ENCODE measurements around the gene OR51B5. TPM values are rescaled to one million over a fixed set of nuclear protein-coding genes. Genes with fewer than 3 reads are reported as not detected.
"Not testable (repeated sequence)": the region's sequence is repeated elsewhere in the genome, so short reads cannot be mapped to it uniquely, and the experiment has no call there.

Gene OR51B5
- total and polyA plus RNA-seq, 10 of the 15 experiments (the other 5 are each of a cell fraction or from before 2014, with no cell fraction given), result 0.04 to 2.1 (median 0.17) TPM; not detected in 6

DNA sequence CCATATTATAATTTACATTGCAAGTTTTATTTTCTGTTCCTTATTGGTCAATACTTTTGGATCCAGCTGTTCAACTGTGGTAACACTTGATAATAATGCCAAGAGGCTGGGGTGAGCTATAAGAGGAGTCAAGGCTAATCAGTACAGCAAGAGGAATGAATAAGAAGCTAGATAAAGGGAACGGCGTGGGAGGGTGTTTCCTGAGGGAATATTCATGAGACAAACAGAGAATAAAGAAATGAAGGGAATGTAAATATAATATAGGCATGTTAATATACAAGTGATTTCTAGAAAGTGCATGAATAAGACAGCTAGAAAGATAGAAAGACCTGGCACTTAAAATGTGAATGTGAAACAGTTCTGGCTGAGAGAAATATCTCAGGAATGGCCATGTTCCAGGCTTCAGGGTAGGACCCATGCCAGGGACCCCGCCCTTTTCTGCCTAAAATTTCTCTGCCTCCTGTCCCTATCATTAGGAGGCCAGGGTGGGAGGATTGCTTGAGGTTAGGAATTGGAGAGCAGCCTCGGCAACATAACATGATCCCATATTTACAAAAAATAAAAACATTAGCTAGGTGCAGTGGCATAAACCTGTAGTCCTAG is 45.5 kb downstream of the OR51B5 start (continued):
- TF ChIP-seq, protein P1, sequence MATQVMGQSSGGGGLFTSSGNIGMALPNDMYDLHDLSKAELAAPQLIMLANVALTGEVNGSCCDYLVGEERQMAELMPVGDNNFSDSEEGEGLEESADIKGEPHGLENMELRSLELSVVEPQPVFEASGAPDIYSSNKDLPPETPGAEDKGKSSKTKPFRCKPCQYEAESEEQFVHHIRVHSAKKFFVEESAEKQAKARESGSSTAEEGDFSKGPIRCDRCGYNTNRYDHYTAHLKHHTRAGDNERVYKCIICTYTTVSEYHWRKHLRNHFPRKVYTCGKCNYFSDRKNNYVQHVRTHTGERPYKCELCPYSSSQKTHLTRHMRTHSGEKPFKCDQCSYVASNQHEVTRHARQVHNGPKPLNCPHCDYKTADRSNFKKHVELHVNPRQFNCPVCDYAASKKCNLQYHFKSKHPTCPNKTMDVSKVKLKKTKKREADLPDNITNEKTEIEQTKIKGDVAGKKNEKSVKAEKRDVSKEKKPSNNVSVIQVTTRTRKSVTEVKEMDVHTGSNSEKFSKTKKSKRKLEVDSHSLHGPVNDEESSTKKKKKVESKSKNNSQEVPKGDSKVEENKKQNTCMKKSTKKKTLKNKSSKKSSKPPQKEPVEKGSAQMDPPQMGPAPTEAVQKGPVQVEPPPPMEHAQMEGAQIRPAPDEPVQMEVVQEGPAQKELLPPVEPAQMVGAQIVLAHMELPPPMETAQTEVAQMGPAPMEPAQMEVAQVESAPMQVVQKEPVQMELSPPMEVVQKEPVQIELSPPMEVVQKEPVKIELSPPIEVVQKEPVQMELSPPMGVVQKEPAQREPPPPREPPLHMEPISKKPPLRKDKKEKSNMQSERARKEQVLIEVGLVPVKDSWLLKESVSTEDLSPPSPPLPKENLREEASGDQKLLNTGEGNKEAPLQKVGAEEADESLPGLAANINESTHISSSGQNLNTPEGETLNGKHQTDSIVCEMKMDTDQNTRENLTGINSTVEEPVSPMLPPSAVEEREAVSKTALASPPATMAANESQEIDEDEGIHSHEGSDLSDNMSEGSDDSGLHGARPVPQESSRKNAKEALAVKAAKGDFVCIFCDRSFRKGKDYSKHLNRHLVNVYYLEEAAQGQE (IDR thresholded peaks at IDR 0.05; ENCODE audit: low read depth, low read length), result no peak
- TF ChIP-seq CHD2 (IDR thresholded peaks at IDR 0.05; ENCODE audit: borderline replicate concordance, low read depth, low read length) (no peak), ZNF622 (IDR thresholded peaks at IDR 0.05) (no peak), NR2F1 (conservative IDR thresholded peaks at IDR 0.05) (no peak), SIN3A (IDR thresholded peaks at IDR 0.05; ENCODE audit: low read depth, low read length) (no peak)
- TF ChIP-seq, protein P2, sequence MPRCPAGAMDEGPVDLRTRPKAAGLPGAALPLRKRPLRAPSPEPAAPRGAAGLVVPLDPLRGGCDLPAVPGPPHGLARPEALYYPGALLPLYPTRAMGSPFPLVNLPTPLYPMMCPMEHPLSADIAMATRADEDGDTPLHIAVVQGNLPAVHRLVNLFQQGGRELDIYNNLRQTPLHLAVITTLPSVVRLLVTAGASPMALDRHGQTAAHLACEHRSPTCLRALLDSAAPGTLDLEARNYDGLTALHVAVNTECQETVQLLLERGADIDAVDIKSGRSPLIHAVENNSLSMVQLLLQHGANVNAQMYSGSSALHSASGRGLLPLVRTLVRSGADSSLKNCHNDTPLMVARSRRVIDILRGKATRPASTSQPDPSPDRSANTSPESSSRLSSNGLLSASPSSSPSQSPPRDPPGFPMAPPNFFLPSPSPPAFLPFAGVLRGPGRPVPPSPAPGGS (IDR thresholded peaks at IDR 0.05; ENCODE audit: borderline replicate concordance, insufficient read depth, low read depth, low read length, poor library complexity, severe bottlenecking), result no peak

GRCh38 chr11:5294342-5294995 is 48.9 kb downstream of the OR51B5 start:
- H3K79me2 ChIP-seq (ENCODE audit: control insufficient read depth, insufficient read depth, low read length); BruUV-seq (replicated peaks); RAD21 ChIA-PET (ENCODE audit: unreplicated experiment); POLR2A ChIA-PET; H3K4me1 ChIP-seq (ENCODE audit: control insufficient read depth, insufficient read depth, low read length); H3K4me3 ChIP-seq; H4K20me1 ChIP-seq (ENCODE audit: control insufficient read depth, insufficient read depth); FAIRE-seq; H3K9me3 ChIP-seq (replicated peaks; ENCODE audit: control insufficient read depth, insufficient read depth, low read length); ATAC-seq; H3K27ac ChIP-seq (ENCODE audit: control insufficient read depth, insufficient read depth); DNase-seq (ENCODE audit: low read depth, low spot score); CTCF ChIA-PET; H3K4me2 ChIP-seq (ENCODE audit: control insufficient read depth, insufficient read depth); intact Hi-C loops (cut with micrococcal nuclease; ENCODE audit: unreplicated experiment); H3K36me3 ChIP-seq (ENCODE audit: control insufficient read depth in 2 of 2, insufficient read depth in 2 of 2, low read length in 1 of 2); in situ Hi-C loops (cut with MboI); H3K27me3 ChIP-seq (replicated peaks in 1 of 2; ENCODE audit: control insufficient read depth in 2 of 2, insufficient read depth in 2 of 2, low read length in 1 of 2); H3K9ac ChIP-seq (ENCODE audit: control insufficient read depth, insufficient read depth, low read length); H2AFZ ChIP-seq (ENCODE audit: control insufficient read depth, low read depth, low read length): not testable (repeated sequence)
- 69% methylated on average over 19 of the region's 41 CpGs for WGBS (ENCODE audit: insufficient coverage, insufficient replicate concordance, low lambda C conversion rate, missing lambda C conversion rate)
- SMC1A ChIA-PET (ENCODE audit: uncharacterized antibody, unreplicated experiment), result interaction anchor here (1.2 kb wide), 1 partner anchor 49 kb away, joined by 3 read pairs; no protein-coding TSS in a partner anchor

All from GM12878 (cell line).